Gastrocnemius medialis (tissue), 4 donors: Measurements from ENCODE around the gene SLC43A3. TPM values are rescaled to one million over a fixed set of nuclear protein-coding genes. Genes with fewer than 3 reads are reported as not detected.

ENCODE experiments used
- ATAC-seq, 2 donors: fragments of 150-250 bp; one replicate each; pipeline ENCODE4 v1.9.1; 2016
- DNase-seq, 2 donors: peaks; one replicate each; pipeline ENCODE4 v3.0.0-alpha.2; 2019
- H3K27ac ChIP-seq, 4 donors: fragments of 200-600 bp; sonication (generic); 1 replicate in 1 of 4; 2 replicates in 3 of 4; pipeline ENCODE4 v1.5.1; 2016 to 2018; ENCODE audit warnings: mild to moderate bottlenecking in 2 of 4, moderate library complexity in 1 of 4
- H3K27me3 ChIP-seq, 3 donors: fragments of 200-600 bp; sonication (generic) in 2 of 3; 1 replicate in 1 of 3; 2 replicates in 2 of 3; pipeline versions ENCODE4 v1.5.1 to v1.6.0; 2016 to 2019; ENCODE audit warnings: mild to moderate bottlenecking in 1 of 3, moderate library complexity in 1 of 3
- H3K36me3 ChIP-seq, 2 donors: fragments of 200-600 bp; sonication (generic) in 1 of 2; one replicate each; pipeline ENCODE4 v1.5.1; 2017 to 2018
- H3K4me1 ChIP-seq, 2 donors: fragments of 200-600 bp; sonication (generic) in 1 of 2; one replicate each; pipeline ENCODE4 v1.5.1; 2016 to 2017; ENCODE audit warnings: mild to moderate bottlenecking in 2 of 2
- H3K4me3 ChIP-seq, 4 donors: fragments of 200-600 bp; sonication (generic) in 3 of 4; 1 replicate in 1 of 4; 2 replicates in 3 of 4; pipeline ENCODE4 v1.5.1; 2016 to 2019; ENCODE audit warnings: mild to moderate bottlenecking in 2 of 4
- H3K9me3 ChIP-seq, 3 donors: fragments of 200-600 bp; sonication (generic) in 2 of 3; 1 replicate in 1 of 3; 2 replicates in 2 of 3; pipeline ENCODE4 v1.5.1; 2016 to 2019
- POLR2A ChIP-seq, 2 donors: fragments of 450-650 bp; IDR thresholded peaks; one replicate each; pipeline ENCODE4 v1.6.1; 2017; ENCODE audit warnings: antibody characterized with exemption in 2 of 2, mild to moderate bottlenecking in 2 of 2, moderate library complexity in 2 of 2
- in situ Hi-C, 4 donors: fragments of 200-750 bp; cut with MboI; loops; one replicate each; pipeline versions ENCODE4 v1.15.0 to v1.8.0; 2017; ENCODE audit warnings: low sequenced_read_pairs in 4 of 4
- intact Hi-C: fragments of 100-400 bp; cut with DNase I; formaldehyde crosslinking; loops from one replicate; pipeline ENCODE4 v1.15.1; 2023; ENCODE audit warnings: low total_unique reads
- total RNA-seq, 4 donors: library from RNA; depleted of rRNA; stranded (reverse); fragments of >200 nt; gene quantifications; one replicate each; pipeline versions ENCODE4 v1.1.0 to v1.2.3, GENCODE V29; 2016
- TF ChIP-seq, protein P1 (sequence below), 5 experiments: fragments of 450-650 bp in 3 of 5; fragments of 200-600 bp in 2 of 5; sonication (generic) in 2 of 5; IDR thresholded peaks in 4 of 5; conservative IDR thresholded peaks in 1 of 5; 1 replicate in 4 of 5; 2 replicates in 1 of 5; pipeline ENCODE4 v1.5.1; 2016 to 2019; ENCODE audit warnings: antibody characterized with exemption in 5 of 5, mild to moderate bottlenecking in 3 of 5, moderate library complexity in 3 of 5

Gene SLC43A3
- total RNA-seq, 4 donors from 2014 or later = 13.9 to 22.5 (median 20.3) TPM

- intact Hi-C loops (no loop called here), in situ Hi-C loops (no loop called here)
- DNase-seq (no peak), ATAC-seq (no peak)
- H3K4me3 ChIP-seq = no peak overlapping the region
- peaks cover 0 to 20% of the 10 kb centered on the region in 2 donors for H3K36me3 ChIP-seq
- H3K4me1 ChIP-seq = peaks cover 9 to 27% of the 10 kb centered on the region in 2 donors
- H3K9me3 ChIP-seq = no peaks in the 10 kb centered on the region
- TF ChIP-seq POLR2A (IDR thresholded peaks at IDR 0.05) = no peak
- TF ChIP-seq, protein P1, sequence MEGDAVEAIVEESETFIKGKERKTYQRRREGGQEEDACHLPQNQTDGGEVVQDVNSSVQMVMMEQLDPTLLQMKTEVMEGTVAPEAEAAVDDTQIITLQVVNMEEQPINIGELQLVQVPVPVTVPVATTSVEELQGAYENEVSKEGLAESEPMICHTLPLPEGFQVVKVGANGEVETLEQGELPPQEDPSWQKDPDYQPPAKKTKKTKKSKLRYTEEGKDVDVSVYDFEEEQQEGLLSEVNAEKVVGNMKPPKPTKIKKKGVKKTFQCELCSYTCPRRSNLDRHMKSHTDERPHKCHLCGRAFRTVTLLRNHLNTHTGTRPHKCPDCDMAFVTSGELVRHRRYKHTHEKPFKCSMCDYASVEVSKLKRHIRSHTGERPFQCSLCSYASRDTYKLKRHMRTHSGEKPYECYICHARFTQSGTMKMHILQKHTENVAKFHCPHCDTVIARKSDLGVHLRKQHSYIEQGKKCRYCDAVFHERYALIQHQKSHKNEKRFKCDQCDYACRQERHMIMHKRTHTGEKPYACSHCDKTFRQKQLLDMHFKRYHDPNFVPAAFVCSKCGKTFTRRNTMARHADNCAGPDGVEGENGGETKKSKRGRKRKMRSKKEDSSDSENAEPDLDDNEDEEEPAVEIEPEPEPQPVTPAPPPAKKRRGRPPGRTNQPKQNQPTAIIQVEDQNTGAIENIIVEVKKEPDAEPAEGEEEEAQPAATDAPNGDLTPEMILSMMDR (IDR thresholded peaks at IDR 0.05 in 4 of 5, conservative IDR thresholded peaks at IDR 0.05 in 1 of 5) = no peak
- H3K27ac ChIP-seq = no peak overlapping the region
- no peaks in the 10 kb centered on the region for H3K27me3 ChIP-seq
These were observed 17.4 kb downstream of the SLC43A3 start for GRCh38 chr11:57409321-57410100.

GRCh38 chr11:57408771-57409170 is 18.1 kb downstream of the SLC43A3 start:
- TF ChIP-seq, protein P1 (IDR thresholded peaks at IDR 0.05 in 4 of 5, conservative IDR thresholded peaks at IDR 0.05 in 1 of 5) = no peak
- no peak for TF ChIP-seq POLR2A (IDR thresholded peaks at IDR 0.05)
- intact Hi-C loops (no loop called here), in situ Hi-C loops (no loop called here)
- DNase-seq = no peak
- no peak for ATAC-seq
- Histone ChIP-seq H3K4me3 (no peak overlapping the region), H3K4me1 (peaks cover 9 to 27% of the 10 kb centered on the region in 2 donors), H3K36me3 (peaks cover 0 to 14% of the 10 kb centered on the region in 2 donors), H3K27ac (peak overlapping the region in 1 of 4 donors; percentile 19), H3K27me3 (no peaks in the 10 kb centered on the region), H3K9me3 (no peaks in the 10 kb centered on the region)

GRCh38 chr11:57407941-57408475 is 18.9 kb downstream of the SLC43A3 start:
- peaks cover 9 to 24% of the 10 kb centered on the region in 2 donors for H3K4me1 ChIP-seq
- no peak for ATAC-seq
- intact Hi-C loops = no loop called here
- in situ Hi-C loops = no loop called here
- no peak overlapping the region for H3K4me3 ChIP-seq
- no peaks in the 10 kb centered on the region for H3K9me3 ChIP-seq
- no peaks in the 10 kb centered on the region for H3K27me3 ChIP-seq
- DNase-seq = no peak
- H3K36me3 ChIP-seq = peaks cover 0 to 11% of the 10 kb centered on the region in 2 donors
- TF ChIP-seq POLR2A (IDR thresholded peaks at IDR 0.05) = no peak
- TF ChIP-seq, protein P1 (IDR thresholded peaks at IDR 0.05 in 4 of 5, conservative IDR thresholded peaks at IDR 0.05 in 1 of 5) = no peak
- H3K27ac ChIP-seq = peak overlapping the region in 3 of 4 donors; percentile 47 to 59 (median 57)

DNA sequence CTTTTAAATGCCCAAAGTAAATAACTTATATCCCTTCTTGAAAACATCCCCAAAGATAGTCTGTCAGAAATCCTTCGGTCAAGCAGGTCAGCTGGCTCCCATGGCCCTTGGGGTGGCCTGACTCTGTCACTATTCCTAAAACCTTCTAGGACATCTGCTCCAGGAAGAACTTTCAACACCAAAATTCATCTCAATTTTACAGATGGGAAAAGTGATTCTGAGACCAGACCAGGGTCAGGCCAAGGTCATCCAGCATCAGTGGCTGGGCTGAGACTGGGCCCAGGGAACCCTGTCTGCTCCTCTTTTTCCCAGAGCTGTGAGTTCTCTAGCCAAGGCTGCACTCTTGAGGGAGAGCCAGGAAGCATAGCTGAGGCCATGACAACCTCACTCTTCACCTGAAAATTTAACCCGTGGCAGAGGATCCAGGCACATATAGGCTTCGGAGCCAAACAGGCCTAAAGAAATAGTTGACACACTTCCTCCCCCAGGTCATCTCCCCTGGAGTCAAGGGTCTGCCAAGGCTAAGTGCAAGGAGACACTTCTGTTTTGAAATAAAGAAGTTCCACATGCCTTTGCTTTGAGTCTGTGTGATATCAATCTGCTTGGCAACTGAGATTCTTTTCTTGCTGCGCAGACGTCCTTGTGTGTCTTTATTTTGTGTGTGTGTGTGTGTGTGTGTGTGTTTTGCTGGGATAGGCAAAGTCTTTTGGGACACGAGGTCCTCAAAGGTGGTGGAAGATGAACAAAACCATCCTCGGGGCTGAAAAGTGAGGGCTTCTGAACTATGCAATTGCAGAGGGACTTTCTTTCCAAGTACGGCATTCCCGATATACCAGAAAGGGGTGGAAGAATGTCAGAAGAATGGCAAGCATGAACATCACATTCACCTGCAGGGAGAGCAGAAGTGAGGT is 19.7 kb downstream of the SLC43A3 start:
- ATAC-seq (peak; percentile 38 to 44), DNase-seq (no peak)
- intact Hi-C loops (no loop called here), in situ Hi-C loops (no loop called here)
- Histone ChIP-seq H3K27me3 (no peaks in the 10 kb centered on the region), H3K27ac (peak overlapping the region; percentile 46 to 59 (median 52)), H3K4me1 (peaks cover 9 to 22% of the 10 kb centered on the region in 2 donors), H3K36me3 (peaks cover 0 to 11% of the 10 kb centered on the region in 2 donors), H3K9me3 (no peaks in the 10 kb centered on the region), H3K4me3 (no peak overlapping the region)
- no peak for TF ChIP-seq POLR2A (IDR thresholded peaks at IDR 0.05)
- TF ChIP-seq, protein P1 (IDR thresholded peaks at IDR 0.05 in 4 of 5, conservative IDR thresholded peaks at IDR 0.05 in 1 of 5) = no peak
